Right renal pelvis (tissue), 4 donors: ENCODE measurements around the gene GALNT9. TPM values are rescaled to one million over a fixed set of nuclear protein-coding genes. Genes with fewer than 3 reads are reported as not detected.
A peak's percentile ranks its signal among the peaks of the same experiment; 100 is the strongest.
"Not testable (repeated sequence)": the region's sequence is repeated elsewhere in the genome, so short reads cannot be mapped to it uniquely, and the experiment has no call there.

ENCODE experiments used
- DNase-seq, 4 donors: peaks; one replicate each; pipeline ENCODE4 v3.0.0-alpha.2; 2013; ENCODE audit warnings: low read depth in 4 of 4, low spot score in 3 of 4, missing footprints in 1 of 4
- polyA plus RNA-seq, 4 donors: library from polyadenylated mRNA; unstranded; fragments of 120-200 nt; gene quantifications; one replicate each; pipeline ENCODE4 v1.2.1, GENCODE V29; 2013; ENCODE audit not compliant: insufficient read length in 4 of 4

Gene GALNT9
- polyA plus RNA-seq, 4 donors: 7.7 to 8.8 (median 8.4) TPM

- DNase-seq: no peak
Observed at GRCh38 chr12:132359551-132359950, 30.2 kb upstream of the GALNT9 start.

GRCh38 chr12:132358241-132359225 is 29.1 kb upstream of the GALNT9 start:
- DNase-seq: not testable (repeated sequence)

DNA sequence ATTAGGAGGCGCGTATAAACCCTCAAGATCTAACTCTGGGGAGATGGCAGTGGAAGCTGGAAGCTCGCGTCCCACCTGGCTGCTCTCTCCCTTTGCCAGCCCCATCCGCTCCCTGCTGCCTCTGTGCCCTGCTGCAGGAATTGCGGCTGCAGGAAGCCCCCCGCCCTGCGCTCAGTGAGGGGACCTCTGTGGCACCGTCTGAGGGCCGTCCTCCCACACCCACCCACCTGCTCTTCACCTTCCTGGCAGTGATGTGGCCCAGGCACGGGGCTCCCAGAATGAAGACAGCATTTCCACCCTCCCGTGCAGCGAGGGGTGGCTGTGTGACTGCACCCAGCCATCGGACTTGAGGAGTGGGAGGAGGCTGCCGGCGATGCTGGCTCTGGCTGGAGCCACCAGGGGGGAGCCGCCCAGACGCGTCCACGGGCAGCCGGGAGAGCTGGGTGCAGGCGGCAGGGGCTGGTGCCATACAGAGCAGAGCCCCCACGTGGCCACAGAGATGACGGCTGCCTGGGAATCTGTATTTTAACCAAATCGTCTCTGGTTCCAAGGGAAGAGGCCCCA is 28.3 kb upstream of the GALNT9 start:
- no peak for DNase-seq

DNA sequence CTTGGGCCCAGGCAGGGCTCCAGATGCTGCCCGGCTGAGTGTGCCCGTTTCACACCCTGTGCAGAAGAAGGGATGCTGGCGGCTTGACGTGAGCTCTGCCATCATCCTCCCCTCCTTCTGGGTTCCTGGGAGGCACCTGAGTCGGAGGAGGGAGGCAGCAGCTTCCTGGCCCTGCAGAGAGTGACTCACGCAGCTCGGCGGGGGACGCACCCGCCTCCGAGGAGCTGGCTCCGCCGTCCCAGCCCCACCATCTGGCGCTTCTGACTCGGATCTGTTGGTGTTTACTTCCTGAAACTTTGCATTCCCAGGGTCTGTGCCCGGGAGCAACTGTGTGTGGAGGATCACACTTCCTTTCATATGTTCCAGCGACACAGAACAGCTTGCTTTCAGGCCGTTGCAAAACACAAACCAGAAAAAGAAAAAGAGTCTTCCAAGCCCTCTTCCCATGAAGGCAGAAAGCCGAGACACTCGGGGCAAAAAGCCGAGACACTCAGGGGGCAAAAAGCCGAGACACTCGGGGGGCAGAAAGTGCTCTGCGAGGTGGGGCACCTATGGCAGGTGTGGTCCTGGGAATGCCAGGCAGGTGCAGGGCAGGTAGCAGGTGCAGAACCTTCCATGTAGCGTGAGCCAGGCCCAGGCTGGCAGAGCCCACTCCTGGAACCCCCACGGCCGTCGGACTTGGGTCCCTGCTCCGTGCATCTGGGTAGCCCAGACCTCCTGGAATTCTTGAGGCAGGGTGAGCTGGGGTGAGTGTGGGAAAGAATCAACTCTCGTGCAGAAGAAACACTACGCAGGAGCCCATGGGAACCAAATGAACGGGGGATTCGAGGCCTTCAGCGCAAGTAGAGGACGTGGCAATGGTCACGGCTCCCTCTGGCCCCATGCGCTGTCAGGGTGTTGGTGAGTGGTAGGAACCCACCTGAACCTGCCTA is 27.6 kb upstream of the GALNT9 start:
- DNase-seq: peak in 2 of 4 donors; percentile 41 to 54

DNA sequence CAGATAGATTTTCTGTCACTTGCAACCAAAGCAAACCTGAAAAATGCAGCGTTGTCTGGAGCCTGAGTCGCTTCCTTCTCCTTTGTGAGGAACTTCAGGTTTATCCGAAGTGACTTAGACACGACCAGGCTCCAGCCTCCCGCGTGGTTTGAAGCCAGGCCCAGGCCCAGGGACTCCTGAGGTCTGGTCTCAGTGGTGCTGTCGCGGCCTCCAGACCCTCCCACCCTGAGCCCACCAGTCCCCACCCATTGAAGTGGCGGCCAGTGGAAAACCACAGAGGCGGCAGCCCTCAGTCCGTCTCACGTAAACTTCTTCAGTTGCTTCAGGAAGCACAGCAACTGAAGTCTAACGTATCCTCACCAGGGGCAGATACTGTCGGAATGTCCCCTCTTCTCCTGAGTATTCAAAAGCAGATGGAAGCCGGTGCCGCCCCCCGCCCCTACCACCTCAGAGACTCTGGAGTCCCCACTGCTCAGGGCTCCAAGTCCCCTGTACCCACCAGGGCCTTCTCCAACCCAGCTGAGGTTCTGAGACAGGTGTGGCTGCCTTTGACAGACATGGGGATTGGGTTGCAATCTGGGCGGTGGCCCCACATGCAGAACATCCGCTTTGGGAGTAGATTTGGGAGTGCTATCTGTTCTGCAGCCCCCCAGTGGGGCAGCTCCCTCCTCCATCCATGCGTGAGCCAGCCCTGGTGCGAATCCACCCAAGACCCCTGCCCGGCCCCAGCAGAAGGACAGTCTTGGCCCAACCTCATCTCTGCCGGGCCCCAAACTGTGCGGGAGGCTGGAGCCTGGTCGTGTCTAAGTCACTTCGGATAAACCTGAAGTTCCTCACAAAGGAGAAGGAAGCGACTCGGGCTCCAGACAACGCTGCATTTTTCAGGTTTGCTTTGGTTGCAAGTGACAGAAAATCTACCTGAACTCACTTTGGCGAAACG is 26.6 kb upstream of the GALNT9 start:
- no peak for DNase-seq

DNA sequence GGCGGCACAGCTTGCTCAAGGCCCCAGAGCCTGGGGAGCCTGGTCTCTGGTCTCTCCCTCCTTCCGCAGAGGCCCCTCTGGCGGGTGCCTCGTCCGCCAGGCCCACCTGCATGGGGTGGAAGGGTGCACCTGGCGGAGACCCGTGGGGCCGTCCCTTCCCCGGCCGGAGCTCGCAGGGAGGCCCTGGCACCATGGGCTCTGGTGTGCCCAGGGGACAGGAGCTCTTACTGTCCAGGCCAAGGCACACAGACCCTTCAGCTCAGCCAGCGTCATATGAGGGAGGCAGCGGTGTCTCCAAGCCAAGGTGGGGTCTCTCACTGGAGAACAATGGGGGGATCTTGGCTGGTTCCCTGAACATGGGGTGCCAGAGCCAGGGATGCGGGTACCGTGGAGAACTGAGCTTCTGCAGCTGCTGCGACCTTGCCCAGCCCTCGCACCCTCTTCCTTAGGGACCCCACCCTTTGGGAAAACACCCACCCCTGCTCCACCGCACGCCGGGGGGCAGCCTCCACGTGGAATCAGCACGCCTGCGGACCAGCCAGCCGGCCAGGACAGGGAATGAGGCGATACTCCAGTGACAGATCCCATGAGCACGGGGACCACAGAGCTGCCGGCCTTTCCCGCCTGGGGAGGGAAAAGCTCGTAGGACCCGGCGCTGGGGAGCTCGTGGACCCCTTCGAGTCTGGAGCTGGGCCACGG is 25.7 kb upstream of the GALNT9 start:
- no peak for DNase-seq

- no peak for DNase-seq
Observed at GRCh38 chr12:132354211-132354981, 25.0 kb upstream of the GALNT9 start.

- no peak for DNase-seq
Observed at GRCh38 chr12:132353811-132354210, 24.4 kb upstream of the GALNT9 start.

DNA sequence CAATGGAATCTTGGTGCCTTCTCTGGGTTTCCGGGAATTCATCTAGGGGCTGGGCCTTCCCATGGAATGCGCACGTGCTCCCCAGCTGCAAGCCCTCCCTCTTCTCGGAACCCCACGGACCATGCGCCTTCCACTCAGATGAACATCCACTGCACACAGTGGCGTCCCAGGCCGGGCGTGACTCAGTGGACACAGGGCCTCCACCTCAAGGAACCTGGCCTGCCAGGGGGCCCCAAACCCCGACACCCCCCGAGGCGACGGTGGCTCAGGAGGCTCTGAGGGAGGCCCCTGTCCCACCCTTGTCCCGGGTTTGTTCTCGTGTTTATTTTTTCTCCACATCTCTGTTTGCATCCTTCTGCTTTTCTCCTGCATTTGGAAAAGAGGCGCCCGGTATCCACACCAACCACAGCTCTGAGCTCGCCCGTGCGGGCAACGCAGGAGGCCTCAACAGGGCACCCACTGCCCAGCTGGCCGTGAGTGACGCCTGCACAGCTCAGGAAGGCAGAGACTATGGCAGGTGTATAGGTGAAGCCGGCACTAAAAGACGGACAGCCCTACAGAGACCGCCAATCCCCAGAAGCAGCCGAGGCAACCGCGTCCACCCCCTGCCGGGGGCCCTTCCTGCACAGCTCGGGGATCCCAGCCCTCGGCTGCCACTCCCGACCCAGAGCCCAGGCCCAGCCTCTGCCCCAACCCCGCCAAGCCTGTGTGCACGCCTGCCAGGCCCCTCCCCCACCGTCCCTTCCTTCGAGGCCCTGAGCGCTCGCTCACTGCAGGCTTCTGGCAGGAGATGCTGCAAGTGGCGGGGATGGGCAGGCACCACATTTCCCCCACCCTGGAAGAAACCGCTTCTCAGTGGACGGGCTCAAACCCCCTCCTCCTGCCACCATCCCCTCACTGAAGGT is 23.8 kb upstream of the GALNT9 start:
- no peak for DNase-seq

DNA sequence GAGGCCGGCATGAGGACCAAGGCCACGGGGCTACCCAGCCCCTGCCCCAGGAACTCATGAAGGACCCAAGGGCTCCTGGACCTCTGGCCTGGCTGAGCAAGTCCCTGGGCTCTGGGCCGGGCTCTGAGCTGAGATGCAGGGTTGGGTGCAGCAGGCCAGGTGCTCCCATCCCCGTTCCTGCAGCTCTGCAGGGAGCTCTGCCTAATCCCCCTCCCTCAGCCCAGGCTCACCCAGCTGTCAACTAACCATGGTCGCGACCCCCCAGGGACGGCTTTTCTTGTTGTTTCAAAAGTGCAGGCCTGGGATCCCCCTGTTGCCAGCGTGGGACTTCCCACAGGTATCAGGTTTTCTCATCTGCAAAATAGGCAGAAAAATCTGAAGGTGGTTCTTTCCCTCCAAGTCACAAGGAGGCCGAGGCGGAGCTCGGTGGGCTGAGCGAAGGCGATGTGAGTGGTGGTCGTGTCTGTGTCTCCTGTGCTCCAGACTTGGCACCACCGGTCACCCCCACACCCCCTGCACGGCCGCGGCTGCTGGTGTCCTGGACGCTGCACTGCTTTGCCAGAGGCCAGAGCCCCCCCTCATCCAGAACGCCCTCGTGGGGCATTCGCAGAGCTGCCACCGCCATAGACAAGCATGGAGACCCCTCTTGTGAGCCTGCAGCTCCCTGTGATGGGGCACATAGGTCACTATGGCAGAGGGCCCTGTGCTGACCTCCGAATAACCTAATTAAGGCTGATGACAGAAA is 22.5 kb upstream of the GALNT9 start:
- DNase-seq: no peak

DNA sequence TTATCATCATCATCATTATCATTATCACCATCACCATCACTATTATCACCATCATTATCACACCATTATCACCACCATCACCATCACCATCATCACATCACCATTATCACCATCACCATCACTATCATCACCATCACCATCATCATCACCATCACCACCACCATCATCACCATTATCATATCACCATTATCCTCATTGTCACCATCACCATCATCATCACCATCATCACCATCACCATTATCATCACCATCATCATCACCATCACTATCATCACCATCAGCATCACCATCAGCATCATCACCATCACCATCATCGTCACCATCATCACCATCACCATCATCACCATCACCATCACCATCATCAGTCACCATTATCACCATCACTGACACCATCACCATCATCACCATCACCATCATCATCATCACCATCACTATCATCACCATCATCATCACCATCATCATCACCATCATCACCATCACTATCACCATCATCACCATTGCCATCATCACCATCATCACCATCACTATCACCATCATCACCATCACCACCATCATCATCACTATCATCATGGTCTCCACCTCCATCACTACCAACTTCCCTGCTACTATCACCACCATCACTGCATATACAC is 20.2 kb upstream of the GALNT9 start:
- no peak for DNase-seq

DNA sequence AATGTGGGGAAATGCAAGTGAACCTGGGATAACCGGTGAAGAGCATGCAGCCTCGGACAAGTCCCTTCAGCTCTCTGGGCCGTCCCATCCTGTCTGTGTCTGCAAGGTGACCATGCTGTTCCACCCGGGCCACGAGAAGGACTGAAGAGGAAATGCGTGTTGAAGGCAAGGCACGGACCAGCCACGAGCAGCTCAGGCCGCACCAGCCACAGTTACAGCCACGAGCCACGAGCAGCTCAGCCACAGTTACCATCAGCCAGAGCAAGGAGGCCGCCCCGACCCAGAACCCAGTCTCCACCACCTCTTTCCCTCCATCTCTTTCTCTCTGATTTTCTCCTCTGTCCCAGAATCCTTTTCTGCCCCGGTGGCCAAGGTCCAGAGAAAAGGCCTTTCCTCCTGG is 18.8 kb upstream of the GALNT9 start:
- no peak for DNase-seq

DNA sequence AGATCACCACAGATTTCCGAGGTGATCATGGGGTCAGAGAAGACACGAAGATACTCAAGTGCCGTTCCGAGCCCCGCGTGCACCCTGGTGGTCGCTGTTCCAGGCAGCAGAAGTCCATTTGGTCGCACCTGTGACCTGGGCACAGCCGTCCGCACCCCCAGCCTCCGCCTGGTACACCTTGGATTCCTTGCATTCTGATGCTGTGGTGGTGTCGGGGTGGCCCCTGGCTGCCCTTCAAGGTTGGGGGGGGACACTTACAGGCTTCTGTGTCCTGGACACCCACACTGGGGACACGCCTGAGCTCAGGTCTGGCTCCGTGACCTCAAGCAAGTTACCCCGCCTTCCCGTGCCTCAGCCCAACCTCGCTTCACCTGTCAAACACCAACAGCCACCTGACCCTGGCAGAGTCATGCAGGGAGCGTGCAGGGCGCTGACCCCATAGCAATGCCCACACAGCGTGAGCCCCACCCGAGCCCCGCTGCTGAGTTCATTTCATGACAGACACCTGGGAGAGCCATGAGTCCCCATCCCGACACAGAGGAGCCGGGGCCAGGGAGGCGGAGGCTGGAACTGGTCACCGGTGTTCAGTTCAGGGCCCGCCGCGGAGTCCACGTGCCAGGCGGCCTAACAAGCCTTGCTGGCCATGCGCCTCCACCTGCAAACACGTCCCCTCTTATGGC is 17.9 kb upstream of the GALNT9 start:
- no peak for DNase-seq

DNA sequence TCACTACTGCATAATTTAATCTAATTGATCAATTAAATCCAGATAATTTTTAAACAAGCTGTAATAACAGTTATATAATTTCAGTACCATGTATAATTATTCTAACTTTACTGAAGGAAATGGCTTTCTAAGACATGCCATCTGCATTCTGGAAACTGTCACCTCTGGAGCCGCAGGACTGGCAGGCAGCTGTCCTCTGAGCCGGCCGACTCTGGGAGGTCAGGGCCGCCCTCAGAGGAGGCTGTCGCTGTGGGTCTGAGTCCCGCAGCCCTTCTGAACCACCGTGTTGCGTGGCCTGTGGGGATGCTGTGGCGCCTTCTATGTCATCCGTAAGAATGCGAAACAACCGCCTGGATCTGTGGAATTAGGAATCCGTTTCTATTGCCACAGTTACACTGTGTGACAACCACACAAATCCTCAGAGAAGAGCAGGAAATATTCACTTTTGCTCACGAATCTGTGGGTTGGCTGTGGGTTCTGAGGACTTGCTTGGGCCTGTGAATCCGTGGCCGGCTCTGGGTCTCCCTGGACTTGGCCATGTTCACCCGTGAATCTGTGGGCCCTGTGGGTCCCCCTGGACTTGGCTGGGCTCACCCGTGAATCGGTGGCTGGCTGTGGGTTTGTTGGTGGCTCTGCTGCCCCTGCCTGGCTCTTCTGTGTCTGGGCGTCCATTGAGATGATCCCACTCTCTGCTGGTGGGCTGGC is 17.2 kb upstream of the GALNT9 start:
- DNase-seq: no peak

- DNase-seq: no peak
Observed at GRCh38 chr12:132345561-132346200, 16.3 kb upstream of the GALNT9 start.
